NCI-H345 (cell line): Measurements from ENCODE around the gene SHANK1.
"Not testable (repeated sequence)": the region's sequence is repeated elsewhere in the genome, so short reads cannot be mapped to it uniquely, and the experiment has no call there.

ENCODE experiments used
- DNase-seq: peaks from one replicate; lab custom pipeline; 2025; lab: John Stamatoyannopoulos, UW

SHANK1 gene

GRCh38 chr19:50633973-50634372, 85.6 kb downstream of the SHANK1 start:
- no peak for DNase-seq

- DNase-seq = no peak
Measured at GRCh38 chr19:50633359-50633758, 86.2 kb downstream of the SHANK1 start.

- no peak for DNase-seq
Measured at GRCh38 chr19:50632151-50632835, 87.3 kb downstream of the SHANK1 start.

- DNase-seq = no peak
Measured at GRCh38 chr19:50629801-50630200, 89.8 kb downstream of the SHANK1 start.

- no peak for DNase-seq
Measured at GRCh38 chr19:50629194-50629593, 90.4 kb downstream of the SHANK1 start.

- DNase-seq = no peak
Measured at GRCh38 chr19:50628551-50628950, 91.1 kb downstream of the SHANK1 start.

- DNase-seq = no peak
Measured at GRCh38 chr19:50628146-50628545, 91.5 kb downstream of the SHANK1 start.

- DNase-seq = no peak
Measured at GRCh38 chr19:50626795-50627194, 92.8 kb downstream of the SHANK1 start.

- DNase-seq = no peak
Measured at GRCh38 chr19:50626011-50626410, 93.6 kb downstream of the SHANK1 start.

GRCh38 chr19:50624949-50625600, 94.5 kb downstream of the SHANK1 start:
- DNase-seq = no peak

- DNase-seq = not testable (repeated sequence)
Measured at GRCh38 chr19:50620394-50620906, 99.2 kb downstream of the SHANK1 start.

- DNase-seq = not testable (repeated sequence)
Measured at GRCh38 chr19:50619184-50619583, 100.4 kb downstream of the SHANK1 start.

- DNase-seq = not testable (repeated sequence)
Measured at GRCh38 chr19:50618379-50618778, 101.2 kb downstream of the SHANK1 start.

GRCh38 chr19:50612504-50613404, 106.8 kb downstream of the SHANK1 start:
- DNase-seq = not testable (repeated sequence)
